Heart left ventricle (tissue), 13 donors: ENCODE measurements around the gene COL15A1.

Experiments
- CTCF ChIP-seq, 12 donors: fragments of 200-600 bp; sonication (generic) in 4 of 12; IDR thresholded peaks; one replicate each; pipeline versions ENCODE4 v1.5.0 to v1.8.0; 2018 to 2022; ENCODE audit warnings: antibody characterized with exemption in 12 of 12, mild to moderate bottlenecking in 5 of 12
- POLR2A ChIP-seq, 2 donors: fragments of 450-650 bp; IDR thresholded peaks; one replicate each; pipeline ENCODE4 v1.6.1; 2017; ENCODE audit warnings: antibody characterized with exemption in 2 of 2, mild to moderate bottlenecking in 2 of 2, moderate library complexity in 2 of 2
- donor health status: ischemic (EF 13 %, LVEDD 7.1; RV severe dilation, severe dysfunction).
- donor health status: DM: no; HTN: yes; CAD: no.
- donor health status: DM: no; HTN: no; CAD: no.
- donor health status: ischemic (EF 25% LVEDD 6.9; RV normal size, moderate dysfunction).
- donor health status: ischemic (EF 25% LVEDD 5.7; RV mildly dilated, moderate dysfunction).
- donor health status: ischemic (EF 35%, LVEDD 5.7; RV mildly dilated, moderate dysfunction).
- donor health status: nonischemic (EF 11% LVEDD 7.7; RV severe dilation, severe dysfunction).
- donor health status: DM: yes; HTN: yes; CAD: no.
- donor health status: PGD.
- donor health status: ischemic (EF 29% LVEDD 5.4; RV normal size, mild dysfunction).
- donor health status: nonischemic (EF 23%, LVEDD 6.1; RV moderate dilation, normal function).

GRCh38 chr9:99042620-99043019, 98.9 kb downstream of the COL15A1 start:
- TF ChIP-seq CTCF (IDR thresholded peaks at IDR 0.05) = no peak
- no peak for TF ChIP-seq POLR2A (IDR thresholded peaks at IDR 0.05)
